GM19351 (cell line): ENCODE data around the gene PHF14.

ENCODE experiments used
- ATAC-seq: cut with Tn5 transposase; IDR thresholded peaks from one replicate; pipeline ENCODE4 v1.9.1; 2021; ENCODE audit warnings: mild to moderate bottlenecking, moderate library complexity; ENCODE audit not compliant: unreplicated experiment

Gene PHF14

GRCh38 chr7:11082121-11082520 is 108.4 kb downstream of the PHF14 start:
- ATAC-seq = no peak

GRCh38 chr7:11082552-11083213 is 109.0 kb downstream of the PHF14 start:
- ATAC-seq = no peak

DNA sequence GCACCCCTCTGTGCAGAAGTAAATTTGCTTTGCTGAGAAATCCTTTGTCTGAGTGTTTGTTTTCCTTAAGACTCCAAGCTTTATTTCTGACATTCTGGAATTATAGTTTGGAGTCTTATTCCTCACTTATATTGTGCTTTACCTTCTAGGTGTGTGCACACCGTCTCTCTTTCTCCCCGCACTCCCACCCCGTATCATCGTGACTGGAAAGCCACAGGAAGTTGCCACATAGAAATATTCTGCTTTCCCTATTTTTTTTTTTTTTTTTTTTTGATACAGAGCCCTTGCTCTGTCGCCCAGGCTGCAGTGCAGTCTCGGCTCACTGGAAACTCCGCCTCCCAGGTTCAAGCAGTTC is 109.5 kb downstream of the PHF14 start:
- no peak for ATAC-seq

- ATAC-seq = peak; percentile 45
Observed at GRCh38 chr7:11104578-11104977, 130.9 kb downstream of the PHF14 start.

- no peak for ATAC-seq
Observed at GRCh38 chr7:11109659-11110058, 136.0 kb downstream of the PHF14 start.

- ATAC-seq = peak; percentile 77
Observed at GRCh38 chr7:11120068-11120664, 146.5 kb downstream of the PHF14 start.

- ATAC-seq = peak; percentile 56
Observed at GRCh38 chr7:11120675-11121220, 147.1 kb downstream of the PHF14 start.

DNA sequence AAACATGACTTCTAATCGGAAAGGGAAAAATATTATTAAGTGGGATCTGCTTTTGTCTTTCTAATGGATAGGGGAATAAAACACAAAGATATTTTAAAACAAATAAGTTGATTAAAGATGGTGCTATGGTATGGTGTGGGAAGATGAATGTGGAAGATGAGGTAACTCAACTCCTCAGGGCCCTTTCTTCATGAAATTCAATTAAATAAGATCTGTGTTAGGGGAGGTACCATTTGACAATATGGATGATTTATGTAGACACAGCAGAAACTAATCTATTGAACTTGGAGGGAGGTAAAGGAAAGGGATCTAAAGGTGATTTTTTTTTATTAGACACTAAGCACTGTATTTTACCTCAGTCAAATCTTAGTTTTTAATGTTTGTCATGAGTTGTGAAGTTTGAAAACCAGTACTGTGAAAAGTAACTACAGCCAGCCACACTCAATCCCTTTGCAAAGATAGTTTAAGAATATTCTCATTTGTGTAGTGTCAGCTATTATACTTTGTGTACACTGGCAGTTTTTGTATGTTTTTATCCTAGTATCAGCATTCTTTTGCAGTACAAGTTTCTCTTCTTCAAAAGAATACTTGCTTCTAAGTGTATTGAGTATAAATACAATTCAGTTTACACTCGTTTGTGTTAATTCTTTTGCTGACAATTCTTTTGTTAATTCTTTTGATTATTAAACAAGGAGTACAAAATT is 151.3 kb downstream of the PHF14 start:
- ATAC-seq = no peak

- no peak for ATAC-seq
Observed at GRCh38 chr7:11127114-11127785, 153.6 kb downstream of the PHF14 start.

- ATAC-seq = no peak
Observed at GRCh38 chr7:11127988-11128387, 154.3 kb downstream of the PHF14 start.

DNA sequence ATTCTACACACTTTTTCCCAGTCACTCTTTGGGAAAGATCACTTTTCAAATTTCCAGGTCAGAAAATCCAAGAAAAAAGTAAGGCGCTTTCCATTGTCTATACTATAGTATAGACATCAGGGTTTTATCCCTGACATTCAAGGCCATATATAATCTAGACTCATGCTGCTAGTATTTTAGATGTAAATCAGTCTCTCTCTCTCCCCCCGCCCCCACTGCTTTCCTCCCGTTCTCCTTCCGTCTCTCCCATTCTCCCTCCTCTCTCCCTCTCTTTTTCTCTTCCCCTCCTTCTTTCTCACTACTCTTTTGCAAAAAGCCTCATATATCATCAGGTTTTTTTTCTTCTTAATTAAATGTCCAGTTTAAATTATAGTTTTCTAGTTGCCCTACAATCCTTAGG is 154.8 kb downstream of the PHF14 start:
- ATAC-seq = no peak

DNA sequence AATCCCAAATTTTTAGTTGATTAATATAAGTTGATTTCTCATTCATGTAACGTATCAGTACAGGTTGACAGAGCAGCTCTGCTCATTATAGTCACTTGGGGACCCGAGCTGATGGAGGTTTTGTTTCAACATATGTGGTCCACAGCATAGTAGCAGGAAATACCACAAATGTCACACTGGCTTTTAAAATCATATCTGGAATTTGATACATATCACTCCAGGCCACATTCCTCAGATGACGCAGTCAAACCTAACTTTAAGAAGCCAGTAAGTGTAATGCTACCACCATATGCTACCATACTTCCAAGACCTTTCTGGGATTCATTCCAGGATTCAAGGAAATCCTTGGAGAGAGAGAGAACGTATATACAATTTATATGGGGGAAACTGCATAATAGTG is 156.3 kb downstream of the PHF14 start:
- no peak for ATAC-seq

- no peak for ATAC-seq
Observed at GRCh38 chr7:11130601-11131000, 156.9 kb downstream of the PHF14 start.

GRCh38 chr7:11133436-11133959 is 159.8 kb downstream of the PHF14 start:
- no peak for ATAC-seq

- no peak for ATAC-seq
Observed at GRCh38 chr7:11135573-11135972, 161.9 kb downstream of the PHF14 start.

GRCh38 chr7:11141541-11141940 is 167.9 kb downstream of the PHF14 start:
- no peak for ATAC-seq

DNA sequence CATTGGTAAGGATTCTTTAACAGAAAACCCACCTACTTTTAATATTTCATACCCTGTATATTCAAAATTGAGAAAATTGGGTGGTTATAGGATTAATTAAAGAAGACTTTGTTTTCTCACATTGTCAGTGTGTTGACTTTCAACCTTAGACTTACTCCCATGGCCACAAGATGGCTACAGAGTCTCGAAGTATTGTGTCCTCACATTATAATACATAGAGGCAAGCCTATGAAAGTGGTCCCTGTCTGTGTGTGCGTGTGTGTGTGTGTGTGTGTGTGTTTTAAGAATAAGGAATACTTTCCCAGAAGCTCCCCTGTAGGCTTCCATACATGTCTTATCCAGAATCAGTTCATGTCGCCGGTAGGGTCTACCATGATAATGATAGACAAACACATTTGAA is 180.0 kb downstream of the PHF14 start:
- no peak for ATAC-seq

GRCh38 chr7:11155883-11156282 is 182.2 kb downstream of the PHF14 start:
- no peak for ATAC-seq

- no peak for ATAC-seq
Observed at GRCh38 chr7:11161499-11161898, 187.8 kb downstream of the PHF14 start.

- no peak for ATAC-seq
Observed at GRCh38 chr7:11163220-11163619, 189.5 kb downstream of the PHF14 start.

DNA sequence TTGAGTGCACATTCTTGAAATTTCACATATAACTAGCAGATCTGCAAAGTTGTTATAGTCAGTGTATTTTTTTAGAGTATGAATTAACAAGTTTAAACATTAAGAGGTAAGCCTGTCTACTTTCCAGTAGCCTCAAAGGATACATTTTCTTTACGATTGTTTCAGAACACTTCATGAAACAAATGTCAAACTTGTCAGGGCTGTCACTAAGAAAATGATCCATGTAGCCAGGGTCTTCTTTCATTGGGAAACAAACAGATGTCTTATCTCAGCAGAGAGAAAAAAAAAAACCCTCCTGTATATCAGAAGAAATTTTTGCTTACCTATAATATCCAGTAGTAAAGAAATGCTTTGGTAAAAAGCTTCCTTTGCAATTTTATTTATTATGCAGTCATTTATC is 192.4 kb downstream of the PHF14 start:
- no peak for ATAC-seq
